Gastroesophageal sphincter (tissue), 4 donors: Measurements from ENCODE around the gene CEP19. TPM values are rescaled to one million over a fixed set of nuclear protein-coding genes. Genes with fewer than 3 reads are reported as not detected.

Source experiments
- ATAC-seq: fragments of 150-250 bp; one replicate; pipeline ENCODE4 v1.9.1; 2016; ENCODE audit warnings: mild to moderate bottlenecking, moderate library complexity
- H3K27ac ChIP-seq, 4 donors: fragments of 200-600 bp; sonication (generic) in 3 of 4; 1 replicate in 3 of 4; 2 replicates in 1 of 4; pipeline ENCODE4 v1.5.1; 2016 to 2019
- H3K27me3 ChIP-seq: fragments of 200-600 bp; sonication (generic); one replicate; pipeline ENCODE4 v1.5.1; 2019
- H3K36me3 ChIP-seq, 2 donors: fragments of 200-600 bp; sonication (generic); one replicate each; pipeline ENCODE4 v1.5.1; 2019; ENCODE audit warnings: control low read depth in 1 of 2
- H3K4me1 ChIP-seq, 3 donors: fragments of 200-600 bp; sonication (generic); 1 replicate in 2 of 3; 2 replicates in 1 of 3; pipeline ENCODE4 v1.5.1; 2016 to 2019; ENCODE audit warnings: control low read depth in 2 of 3
- H3K4me3 ChIP-seq, 2 donors: fragments of 200-600 bp; sonication (generic); one replicate each; pipeline ENCODE4 v1.5.1; 2019; ENCODE audit warnings: mild to moderate bottlenecking in 1 of 2, moderate library complexity in 1 of 2
- H3K9me3 ChIP-seq, 3 donors: fragments of 200-600 bp; sonication (generic); one replicate each; pipeline ENCODE4 v1.5.1; 2017 to 2019; ENCODE audit warnings: control low read depth in 2 of 3
- EP300 ChIP-seq: sonication (generic); formaldehyde crosslinking; IDR thresholded peaks from one replicate; pipeline ENCODE4 v1.6.1; 2017; ENCODE audit warnings: antibody characterized with exemption, mild to moderate bottlenecking
- POLR2A ChIP-seq, 2 donors: fragments of 450-650 bp; IDR thresholded peaks; one replicate each; pipeline ENCODE4 v1.6.1; 2017; ENCODE audit warnings: antibody characterized with exemption in 2 of 2, mild to moderate bottlenecking in 2 of 2, moderate library complexity in 1 of 2
- POLR2AphosphoS5 ChIP-seq: sonication (generic); formaldehyde crosslinking; IDR thresholded peaks from one replicate; pipeline ENCODE4 v1.6.1; 2017; ENCODE audit warnings: antibody characterized with exemption
- WGBS, 2 donors: methylation state at CpG; one replicate each; pipeline ENCODE4 v1.1.5; 2018; ENCODE audit warnings: low coverage in 1 of 2; 5-methylcytosine and 5-hydroxymethylcytosine counted together
- total RNA-seq, 4 donors: library from RNA; depleted of rRNA; stranded (reverse); fragments of >200 nt; gene quantifications; one replicate each; pipeline ENCODE4 v1.1.0, GENCODE V29; 2016
- TF ChIP-seq, protein P1 (sequence below), 4 experiments: fragments of 200-600 bp in 2 of 4; fragments of 450-650 bp in 2 of 4; sonication (generic) in 1 of 4; IDR thresholded peaks; one replicate each; pipeline ENCODE4 v1.5.1; 2017 to 2019; ENCODE audit warnings: antibody characterized with exemption in 4 of 4, mild to moderate bottlenecking in 2 of 4, moderate library complexity in 2 of 4

The CEP19 gene
- 1 to 10 TPM; 1.1 to 4.9 (median 2.9) TPM for total RNA-seq

- TF ChIP-seq POLR2A (IDR thresholded peaks at IDR 0.05) (peak; percentile 59 to 81), EP300 (no peak), POLR2AphosphoS5 (no peak)
- TF ChIP-seq, protein P1, sequence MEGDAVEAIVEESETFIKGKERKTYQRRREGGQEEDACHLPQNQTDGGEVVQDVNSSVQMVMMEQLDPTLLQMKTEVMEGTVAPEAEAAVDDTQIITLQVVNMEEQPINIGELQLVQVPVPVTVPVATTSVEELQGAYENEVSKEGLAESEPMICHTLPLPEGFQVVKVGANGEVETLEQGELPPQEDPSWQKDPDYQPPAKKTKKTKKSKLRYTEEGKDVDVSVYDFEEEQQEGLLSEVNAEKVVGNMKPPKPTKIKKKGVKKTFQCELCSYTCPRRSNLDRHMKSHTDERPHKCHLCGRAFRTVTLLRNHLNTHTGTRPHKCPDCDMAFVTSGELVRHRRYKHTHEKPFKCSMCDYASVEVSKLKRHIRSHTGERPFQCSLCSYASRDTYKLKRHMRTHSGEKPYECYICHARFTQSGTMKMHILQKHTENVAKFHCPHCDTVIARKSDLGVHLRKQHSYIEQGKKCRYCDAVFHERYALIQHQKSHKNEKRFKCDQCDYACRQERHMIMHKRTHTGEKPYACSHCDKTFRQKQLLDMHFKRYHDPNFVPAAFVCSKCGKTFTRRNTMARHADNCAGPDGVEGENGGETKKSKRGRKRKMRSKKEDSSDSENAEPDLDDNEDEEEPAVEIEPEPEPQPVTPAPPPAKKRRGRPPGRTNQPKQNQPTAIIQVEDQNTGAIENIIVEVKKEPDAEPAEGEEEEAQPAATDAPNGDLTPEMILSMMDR (IDR thresholded peaks at IDR 0.05) = peak in 2 of 4 experiments; percentile 39 to 50
- peak; percentile 96 for ATAC-seq
- Histone ChIP-seq H3K4me3 (peak within 1 kb of the TSS; percentile 71 to 85), H3K27me3 (no peaks in the 10 kb centered on the region), H3K36me3 (no peaks in the 10 kb centered on the region), H3K9me3 (no peaks in the 10 kb centered on the region), H3K27ac (peak within 1 kb of the TSS; percentile 76 to 98 (median 94)), H3K4me1 (peaks cover 0 to 29% (median 11%) of the 10 kb centered on the region in 3 donors)
- 0 to 5% methylated on average over 3 of the region's 68 CpGs for WGBS, 2 donors
These were observed at the start of gene CEP19, which contains the start of gene PIGX for GRCh38 chr3:196711838-196712513. CEP19 (minus strand) TSS chr3:196712250; CDS start chr3:196708657, 3,593 bp downstream. PIGX (plus strand) TSS chr3:196712377.

DNA sequence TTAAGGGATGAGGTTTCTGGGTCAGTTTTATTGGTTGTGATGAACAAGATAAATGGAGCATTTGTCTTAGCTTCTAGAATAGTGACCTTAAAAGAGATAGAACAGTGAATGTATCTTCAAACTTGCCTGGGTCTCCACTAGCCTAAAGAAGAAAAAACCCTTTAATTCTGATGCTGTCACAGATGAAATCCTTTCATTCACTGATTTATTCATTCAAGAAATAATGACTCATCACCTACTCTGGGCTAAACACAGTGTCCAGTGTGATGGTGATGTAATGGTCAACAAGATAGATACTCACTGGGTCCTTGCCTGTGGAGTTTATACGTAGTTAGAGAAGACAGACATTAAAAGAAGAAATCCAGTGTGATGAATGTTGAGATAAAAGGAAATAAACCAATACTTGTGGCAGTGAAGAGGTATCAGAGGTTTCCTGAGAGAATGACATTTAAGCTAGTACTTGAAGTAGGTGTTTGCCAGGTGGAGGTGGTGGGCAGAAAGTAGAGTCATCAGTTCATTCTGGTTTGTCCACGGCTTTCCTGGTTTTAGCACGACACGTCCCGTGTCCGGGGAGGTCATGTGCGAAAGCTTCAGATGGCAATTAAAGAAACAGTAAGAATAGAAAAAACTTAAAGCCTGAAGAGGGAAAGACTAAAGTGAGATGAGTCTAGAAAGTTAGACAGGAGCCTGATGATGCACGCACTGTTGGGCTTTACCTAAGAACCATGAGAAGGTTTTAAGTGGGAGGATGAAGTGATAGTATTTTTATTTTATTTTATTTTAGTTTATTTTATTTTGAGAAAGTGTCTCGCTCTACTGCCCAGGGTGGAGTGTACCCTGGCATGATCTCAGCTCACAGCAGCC lies 46.1 kb upstream of the CEP19 start:
- Histone ChIP-seq H3K27ac (no peak overlapping the region), H3K4me3 (no peak overlapping the region), H3K4me1 (peaks cover 0 to 39% (median 0%) of the 10 kb centered on the region in 3 donors), H3K36me3 (peaks cover 0 to 6% of the 10 kb centered on the region in 2 donors), H3K9me3 (peaks cover 0 to 10% (median 0%) of the 10 kb centered on the region in 3 donors), H3K27me3 (no peaks in the 10 kb centered on the region)
- TF ChIP-seq POLR2A (IDR thresholded peaks at IDR 0.05) (no peak), EP300 (no peak), POLR2AphosphoS5 (no peak)
- TF ChIP-seq, protein P1 (IDR thresholded peaks at IDR 0.05) = no peak
- no peak for ATAC-seq
- WGBS, 2 donors = 84 to 100% methylated on average over 4 to 9 of the region's 9 CpGs

DNA sequence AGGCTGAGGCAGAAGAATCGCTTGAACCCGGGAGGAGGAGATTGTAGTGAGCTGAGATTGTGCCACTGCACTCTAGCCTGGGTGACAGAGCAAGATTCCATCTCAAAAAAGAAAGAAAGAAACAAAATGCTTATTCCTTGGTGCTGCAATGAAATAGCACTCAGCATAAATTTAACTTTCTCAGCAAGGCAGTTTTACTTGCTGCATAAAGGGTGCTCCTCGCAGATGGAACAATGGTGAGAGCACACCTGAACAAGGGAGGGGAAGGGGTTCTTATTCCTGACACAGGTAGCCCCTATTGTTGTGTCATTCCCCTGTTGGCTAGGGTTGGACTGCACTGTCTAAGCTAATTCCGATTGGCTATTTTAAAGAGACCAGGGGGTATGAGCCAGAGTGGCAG lies 44.7 kb upstream of the CEP19 start:
- peaks cover 0 to 39% (median 0%) of the 10 kb centered on the region in 3 donors for H3K4me1 ChIP-seq
- no peak overlapping the region for H3K4me3 ChIP-seq
- no peak for ATAC-seq
- H3K9me3 ChIP-seq = peaks cover 0 to 10% (median 0%) of the 10 kb centered on the region in 3 donors
- peaks cover 0 to 6% of the 10 kb centered on the region in 2 donors for H3K36me3 ChIP-seq
- TF ChIP-seq EP300 = no peak
- TF ChIP-seq POLR2AphosphoS5 = no peak
- TF ChIP-seq, protein P1 (IDR thresholded peaks at IDR 0.05) = no peak
- no peak for TF ChIP-seq POLR2A (IDR thresholded peaks at IDR 0.05)
- no peaks in the 10 kb centered on the region for H3K27me3 ChIP-seq
- 83 to 96% methylated on average over 2 to 3 of the region's 4 CpGs for WGBS, 2 donors
- no peak overlapping the region for H3K27ac ChIP-seq

DNA sequence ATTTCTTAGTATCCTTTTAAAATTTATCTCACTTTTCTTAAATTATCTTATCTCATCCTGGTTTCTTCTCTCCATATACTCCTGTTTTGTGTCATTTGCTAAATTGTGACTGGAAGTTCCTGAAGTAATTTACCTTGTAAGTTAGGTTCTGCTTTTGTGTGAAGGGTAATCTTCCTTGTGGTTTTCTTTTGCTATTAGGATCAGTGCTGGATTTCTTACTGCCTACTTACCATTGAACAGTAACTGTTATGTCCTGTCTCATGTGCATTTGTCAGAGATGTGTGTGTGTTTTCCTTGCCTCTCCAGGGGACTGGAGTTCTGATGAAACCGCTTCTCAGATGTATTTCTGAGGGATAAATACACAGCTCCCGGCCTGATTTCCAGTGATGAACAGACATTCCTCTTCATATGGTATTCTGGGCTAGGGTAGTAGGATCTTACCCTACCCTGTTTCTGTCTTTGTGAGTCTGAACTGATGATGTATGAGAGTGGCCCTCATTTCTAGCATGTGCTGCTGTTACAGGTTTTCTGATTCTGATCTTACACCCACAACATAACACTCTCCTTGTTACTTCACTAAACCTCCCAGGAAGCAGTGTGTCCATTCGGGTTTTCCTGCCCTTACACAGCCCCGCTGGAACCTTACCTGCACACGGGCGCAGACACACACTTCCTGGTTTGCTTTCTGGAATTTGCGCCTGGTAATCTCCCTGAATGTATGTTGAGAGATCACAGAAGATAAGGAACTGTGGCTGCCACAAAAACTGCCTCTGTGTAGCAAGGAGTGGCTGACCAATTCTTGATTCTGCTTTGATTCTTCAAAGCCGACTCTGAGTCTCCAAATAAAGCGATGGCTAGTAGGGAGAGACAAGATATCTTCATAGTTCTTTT lies 42.3 kb upstream of the CEP19 start:
- no peak overlapping the region for H3K27ac ChIP-seq
- H3K36me3 ChIP-seq = peaks cover 0 to 6% of the 10 kb centered on the region in 2 donors
- H3K4me3 ChIP-seq = no peak overlapping the region
- H3K27me3 ChIP-seq = no peaks in the 10 kb centered on the region
- TF ChIP-seq, protein P1 (IDR thresholded peaks at IDR 0.05) = no peak
- TF ChIP-seq EP300 = no peak
- TF ChIP-seq POLR2AphosphoS5 = no peak
- TF ChIP-seq POLR2A (IDR thresholded peaks at IDR 0.05) = no peak
- H3K4me1 ChIP-seq = peaks cover 0 to 39% (median 0%) of the 10 kb centered on the region in 3 donors
- no peak for ATAC-seq
- H3K9me3 ChIP-seq = peaks cover 0 to 10% (median 0%) of the 10 kb centered on the region in 3 donors
- WGBS, 2 donors = 79% methylated on average over 7 of the region's 9 CpGs; no CpG with 5 or more reads in 1 of the 2 donors
